MCF 10A (cell line): ENCODE measurements around the gene F2RL3. TPM values are rescaled to one million over a fixed set of nuclear protein-coding genes. Genes with fewer than 3 reads are reported as not detected.
"Not testable (repeated sequence)": the region's sequence is repeated elsewhere in the genome, so short reads cannot be mapped to it uniquely, and the experiment has no call there.

Experiments used
- BruUV-seq: library from RNA; stranded (reverse); fragments of 400-500 nt; replicated peaks from 2 replicates; lab custom pipeline; 2021; lab: Mats Ljungman, UMichigan
- CTCF ChIA-PET: fragments of 300-600 bp; sonication (Branson Sonifier 250); formaldehyde crosslinking; extraction: SDS; loops from one replicate; lab custom pipeline; 2021; ENCODE audit warnings: antibody characterized with exemption, inconsistent platforms; lab: Yijun Ruan, JAX
- POLR2A ChIA-PET: fragments of 300-600, 350-650 bp; sonication (Branson Sonifier 250); formaldehyde crosslinking; extraction: SDS; loops from one replicate; lab custom pipeline; 2020; ENCODE audit warnings: antibody characterized with exemption, inconsistent platforms; lab: Yijun Ruan, JAX
- DNase-seq: peaks from one replicate; pipeline ENCODE4 v3.0.0-alpha.2; 2018; ENCODE audit not compliant: unreplicated experiment
- H3K27ac Mint-ChIP-seq: one replicate; pipeline ENCODE4 v1.8.0; 2022; ENCODE audit warnings: mild to moderate bottlenecking, low read depth, mixed read lengths; ENCODE audit not compliant: unreplicated experiment
- H3K27me3 Mint-ChIP-seq: one replicate; pipeline ENCODE4 v1.8.0; 2022; ENCODE audit warnings: mixed read lengths; ENCODE audit not compliant: insufficient read depth, unreplicated experiment
- H3K36me3 Mint-ChIP-seq: one replicate; pipeline ENCODE4 v1.8.0; 2022; ENCODE audit warnings: mild to moderate bottlenecking, moderate library complexity, mixed read lengths; ENCODE audit not compliant: insufficient read depth, unreplicated experiment
- H3K4me1 Mint-ChIP-seq: one replicate; pipeline ENCODE4 v1.8.0; 2022; ENCODE audit warnings: mixed read lengths; ENCODE audit not compliant: insufficient read depth, unreplicated experiment
- H3K4me3 Mint-ChIP-seq: one replicate; pipeline ENCODE4 v1.8.0; 2022; ENCODE audit warnings: mild to moderate bottlenecking, moderate library complexity, mixed read lengths; ENCODE audit not compliant: unreplicated experiment
- H3K9me3 Mint-ChIP-seq: one replicate; pipeline ENCODE4 v1.8.0; 2022; ENCODE audit warnings: mixed read lengths; ENCODE audit not compliant: unreplicated experiment
- intact Hi-C: fragments of 100-400 bp; cut with micrococcal nuclease; formaldehyde crosslinking; loops from 2 replicates; pipeline ENCODE4 v1.14.1; 2022
- total RNA-seq: library from RNA; stranded (reverse); gene quantifications from 2 replicates; pipeline ENCODE4 v1.2.3, GENCODE V29; 2022
- TF ChIP-seq, protein P1 (sequence below): fragments of 200-600 bp; IDR thresholded peaks from one replicate; pipeline ENCODE4 v1.8.0; 2022; ENCODE audit warnings: antibody characterized with exemption, mild to moderate bottlenecking; ENCODE audit not compliant: unreplicated experiment

The F2RL3 gene
- total RNA-seq, 1 experiment from 2014 or later, result not detected

- H3K27ac Mint-ChIP-seq, result no peak overlapping the region
- DNase-seq, result no peak
- intact Hi-C loops, result no loop called here
- CTCF ChIA-PET, result no interaction called here
- peaks cover 38% of the 10 kb centered on the region for H3K27me3 Mint-ChIP-seq
- TF ChIP-seq, protein P1, sequence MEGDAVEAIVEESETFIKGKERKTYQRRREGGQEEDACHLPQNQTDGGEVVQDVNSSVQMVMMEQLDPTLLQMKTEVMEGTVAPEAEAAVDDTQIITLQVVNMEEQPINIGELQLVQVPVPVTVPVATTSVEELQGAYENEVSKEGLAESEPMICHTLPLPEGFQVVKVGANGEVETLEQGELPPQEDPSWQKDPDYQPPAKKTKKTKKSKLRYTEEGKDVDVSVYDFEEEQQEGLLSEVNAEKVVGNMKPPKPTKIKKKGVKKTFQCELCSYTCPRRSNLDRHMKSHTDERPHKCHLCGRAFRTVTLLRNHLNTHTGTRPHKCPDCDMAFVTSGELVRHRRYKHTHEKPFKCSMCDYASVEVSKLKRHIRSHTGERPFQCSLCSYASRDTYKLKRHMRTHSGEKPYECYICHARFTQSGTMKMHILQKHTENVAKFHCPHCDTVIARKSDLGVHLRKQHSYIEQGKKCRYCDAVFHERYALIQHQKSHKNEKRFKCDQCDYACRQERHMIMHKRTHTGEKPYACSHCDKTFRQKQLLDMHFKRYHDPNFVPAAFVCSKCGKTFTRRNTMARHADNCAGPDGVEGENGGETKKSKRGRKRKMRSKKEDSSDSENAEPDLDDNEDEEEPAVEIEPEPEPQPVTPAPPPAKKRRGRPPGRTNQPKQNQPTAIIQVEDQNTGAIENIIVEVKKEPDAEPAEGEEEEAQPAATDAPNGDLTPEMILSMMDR, result no peak
- peaks cover 12% of the 10 kb centered on the region for H3K9me3 Mint-ChIP-seq
- no peaks in the 10 kb centered on the region for H3K36me3 Mint-ChIP-seq
- POLR2A ChIA-PET, result interaction anchor here (0.6 kb wide), 1 partner anchor 39 kb away, joined by 3 read pairs; no protein-coding TSS in a partner anchor
- no peak overlapping the region for H3K4me3 Mint-ChIP-seq
- no TSS peak for BruUV-seq
- H3K4me1 Mint-ChIP-seq, result no peaks in the 10 kb centered on the region
Measured at GRCh38 chr19:16936901-16937300, 48.1 kb downstream of the F2RL3 start.

- H3K27ac Mint-ChIP-seq, H3K4me1 Mint-ChIP-seq, H3K36me3 Mint-ChIP-seq, intact Hi-C loops, DNase-seq, H3K4me3 Mint-ChIP-seq, BruUV-seq: not testable (repeated sequence)
- peaks cover 29% of the 10 kb centered on the region for H3K27me3 Mint-ChIP-seq
- POLR2A ChIA-PET, result interaction anchor here (0.7 kb wide), 1 partner anchor 15 kb away, joined by 4 read pairs; no protein-coding TSS in a partner anchor
- H3K9me3 Mint-ChIP-seq, result peaks cover 12% of the 10 kb centered on the region
- CTCF ChIA-PET, result interaction anchor here (0.6 kb wide), 1 partner anchor 330 kb away, joined by 3 read pairs; no protein-coding TSS in a partner anchor
Measured at GRCh38 chr19:16937796-16938195, 49.0 kb downstream of the F2RL3 start.

DNA sequence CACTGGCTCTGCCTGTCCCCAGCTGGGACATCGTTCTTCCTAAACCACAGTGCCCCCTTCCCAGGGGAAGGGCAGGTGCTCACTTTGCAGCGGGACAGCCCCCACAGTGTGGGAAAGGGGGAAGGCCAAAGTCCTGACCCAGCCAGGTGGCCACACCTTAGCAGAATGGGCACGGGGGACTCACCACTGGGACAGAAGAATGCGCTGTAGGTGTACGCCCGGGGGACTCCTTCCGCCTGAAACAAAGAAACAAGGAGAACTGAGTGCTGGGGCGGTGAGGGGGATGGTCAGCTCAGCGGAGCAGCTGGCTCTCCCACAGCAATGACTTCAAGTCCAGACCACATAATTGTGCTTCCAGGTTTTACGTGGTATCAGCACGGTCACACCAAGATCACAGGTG lies 49.4 kb downstream of the F2RL3 start:
- peaks cover 12% of the 10 kb centered on the region for H3K9me3 Mint-ChIP-seq
- ChIA-PET CTCF (interaction anchor here (0.6 kb wide), 1 partner anchor 39 kb away, joined by 3 read pairs; no protein-coding TSS in a partner anchor), POLR2A (no interaction called here)
- no TSS peak for BruUV-seq
- H3K4me3 Mint-ChIP-seq, result no peak overlapping the region
- DNase-seq, result no peak
- intact Hi-C loops, result no loop called here
- H3K36me3 Mint-ChIP-seq, result no peaks in the 10 kb centered on the region
- H3K27me3 Mint-ChIP-seq, result peaks cover 25% of the 10 kb centered on the region
- no peak overlapping the region for H3K27ac Mint-ChIP-seq
- no peaks in the 10 kb centered on the region for H3K4me1 Mint-ChIP-seq
- TF ChIP-seq, protein P1, result no peak

DNA sequence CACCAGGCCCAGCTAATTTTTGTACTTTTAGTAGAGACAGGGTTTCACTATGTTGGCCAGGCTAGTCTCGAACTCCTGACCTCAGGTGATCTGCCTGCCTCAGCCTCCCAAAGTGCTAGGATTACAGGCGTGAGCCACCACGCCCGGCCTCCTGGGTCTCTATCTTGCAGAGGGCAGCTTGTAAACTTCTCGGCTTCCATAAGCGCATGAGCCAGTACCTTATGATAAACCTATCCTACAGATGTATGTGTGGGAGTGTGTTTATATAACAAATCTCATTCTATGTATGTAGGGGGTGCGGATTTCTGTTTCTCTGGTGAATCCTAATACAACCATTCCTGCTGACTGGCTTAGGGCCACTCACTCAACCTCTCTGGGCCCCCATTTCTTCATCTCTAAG lies 51.3 kb downstream of the F2RL3 start:
- H3K36me3 Mint-ChIP-seq, DNase-seq, H3K27me3 Mint-ChIP-seq, H3K27ac Mint-ChIP-seq, intact Hi-C loops, H3K4me3 Mint-ChIP-seq, BruUV-seq, H3K9me3 Mint-ChIP-seq, H3K4me1 Mint-ChIP-seq: not testable (repeated sequence)
- ChIA-PET POLR2A (interaction anchor here (1.3 kb wide), 1 partner anchor 18 kb away, joined by 5 read pairs; no protein-coding TSS in a partner anchor), CTCF (interaction anchor here (0.5 to 1.9 kb wide), 2 partner anchors 17 to 447 kb away, joined by 3 to 8 read pairs; no protein-coding TSS in a partner anchor)

- no peak for DNase-seq
- TF ChIP-seq, protein P1, result no peak
- Mint-ChIP-seq H3K4me3 (no peak overlapping the region), H3K27me3 (peaks cover 2% of the 10 kb centered on the region), H3K4me1 (no peaks in the 10 kb centered on the region), H3K36me3 (no peaks in the 10 kb centered on the region), H3K27ac (no peak overlapping the region), H3K9me3 (peaks cover under 1% of the 10 kb centered on the region)
- ChIA-PET CTCF (interaction anchor here (0.5 to 1.9 kb wide), 3 partner anchors 16 to 446 kb away, joined by 3 to 8 read pairs (median 3); no protein-coding TSS in a partner anchor), POLR2A (no interaction called here)
- intact Hi-C loops, result no loop called here
- BruUV-seq, result no TSS peak
Measured at GRCh38 chr19:16940626-16941025, 51.8 kb downstream of the F2RL3 start.
